Esophagus muscularis mucosa (tissue), 4 donors: ENCODE results near the gene POLK.

Experiments used
- CTCF ChIP-seq, 3 experiments: fragments of 200-600 bp in 2 of 3; fragments of 450-650 bp in 1 of 3; sonication (generic) in 2 of 3; IDR thresholded peaks; one replicate each; pipeline ENCODE4 v1.5.1; 2017 to 2019; ENCODE audit warnings: antibody characterized with exemption in 3 of 3, mild to moderate bottlenecking in 2 of 3, moderate library complexity in 1 of 3
- EP300 ChIP-seq: sonication (generic); formaldehyde crosslinking; IDR thresholded peaks from one replicate; pipeline ENCODE4 v1.6.1; 2017; ENCODE audit warnings: antibody characterized with exemption
- POLR2A ChIP-seq: fragments of 450-650 bp; IDR thresholded peaks from one replicate; pipeline ENCODE4 v1.6.1; 2017; ENCODE audit warnings: antibody characterized with exemption, moderate library complexity, mild to moderate bottlenecking, low read depth
- POLR2AphosphoS5 ChIP-seq, 2 donors: sonication (generic); formaldehyde crosslinking; IDR thresholded peaks; one replicate each; pipeline ENCODE4 v1.6.1; 2017; ENCODE audit warnings: antibody characterized with exemption in 2 of 2

GRCh38 chr5:75603371-75603770 is 91.7 kb downstream of the POLK start:
- no peak for TF ChIP-seq CTCF (IDR thresholded peaks at IDR 0.05)
- no peak for TF ChIP-seq POLR2A
- no peak for TF ChIP-seq EP300
- no peak for TF ChIP-seq POLR2AphosphoS5 (IDR thresholded peaks at IDR 0.05)
